ENCODE measurements around the gene CCDC148. TPM values are rescaled to one million over a fixed set of nuclear protein-coding genes. Genes with fewer than 3 reads are reported as not detected.

Gene CCDC148
- total and polyA plus RNA-seq, 5 donors from 2014 or later, result not detected

- peak in 2 of 3 donors; percentile 11 for DNase-seq
- H3K27ac ChIP-seq (ENCODE audit: insufficient read depth, low read length, poor library complexity, severe bottlenecking), result no peak overlapping the region
- H3K4me3 ChIP-seq (ENCODE audit: low read depth, low read length), result no peak overlapping the region
These were observed 265.3 kb downstream of the CCDC148 start for GRCh38 chr2:158191076-158191895.

GRCh38 chr2:158189526-158189925 lies 267.0 kb downstream of the CCDC148 start:
- Histone ChIP-seq H3K36me3 (ENCODE audit: control insufficient read depth, insufficient read depth, low read length) (no peaks in the 10 kb centered on the region), H3K9me3 (ENCODE audit: control insufficient read depth in 2 of 2, low read length in 2 of 2) (no peaks in the 10 kb centered on the region), H3K4me3 (ENCODE audit: low read depth, low read length) (no peak overlapping the region), H3K27me3 (ENCODE audit: control insufficient read depth, insufficient read depth, low read length) (peaks cover 1% of the 10 kb centered on the region), H3K4me1 (ENCODE audit: control insufficient read depth, insufficient read depth, low read length, poor library complexity, severe bottlenecking) (no peaks in the 10 kb centered on the region), H3K27ac (ENCODE audit: insufficient read depth, low read length, poor library complexity, severe bottlenecking) (no peak overlapping the region)
- Mint-ChIP-seq H3K4me3 (no peak overlapping the region), H3K27ac (no peak overlapping the region), H3K36me3 (no peaks in the 10 kb centered on the region), H3K27me3 (peaks cover 9% of the 10 kb centered on the region), H3K4me1 (peaks cover 0 to 25% (median 7%) of the 10 kb centered on the region in 4 donors), H3K9me3 (no peaks in the 10 kb centered on the region)
- ATAC-seq (ENCODE audit: low read depth in 2 of 2) (no peak), DNase-seq (no peak)

More at GRCh38 chr2:158191076-158191895, 265.3 kb downstream of the CCDC148 start:
- Mint-ChIP-seq H3K4me1 (peaks cover 0 to 25% (median 7%) of the 10 kb centered on the region in 4 donors), H3K27me3 (peaks cover 15% of the 10 kb centered on the region), H3K36me3 (no peaks in the 10 kb centered on the region), H3K4me3 (peak overlapping the region in 2 of 4 donors; percentile 42 to 61), H3K27ac (peak overlapping the region in 1 of 3 donors; percentile 10), H3K9me3 (no peaks in the 10 kb centered on the region)
- peak; percentile 52 to 53 for ATAC-seq (ENCODE audit: low read depth in 2 of 2)
- Histone ChIP-seq H3K9me3 (ENCODE audit: control insufficient read depth in 2 of 2, low read length in 2 of 2) (no peaks in the 10 kb centered on the region), H3K27me3 (ENCODE audit: control insufficient read depth, insufficient read depth, low read length) (peaks cover 4% of the 10 kb centered on the region), H3K36me3 (ENCODE audit: control insufficient read depth, insufficient read depth, low read length) (no peaks in the 10 kb centered on the region), H3K4me1 (ENCODE audit: control insufficient read depth, insufficient read depth, low read length, poor library complexity, severe bottlenecking) (no peaks in the 10 kb centered on the region)

- H3K27ac Mint-ChIP-seq, result no peak overlapping the region
- H3K4me1 ChIP-seq (ENCODE audit: control insufficient read depth, insufficient read depth, low read length, poor library complexity, severe bottlenecking), result no peaks in the 10 kb centered on the region
- H3K27ac ChIP-seq (ENCODE audit: insufficient read depth, low read length, poor library complexity, severe bottlenecking), result no peak overlapping the region
- H3K36me3 Mint-ChIP-seq, result no peaks in the 10 kb centered on the region
- peaks cover 0 to 25% (median 7%) of the 10 kb centered on the region in 4 donors for H3K4me1 Mint-ChIP-seq
- no peak overlapping the region for H3K4me3 ChIP-seq (ENCODE audit: low read depth, low read length)
- DNase-seq (no peak), ATAC-seq (ENCODE audit: low read depth in 2 of 2) (no peak)
- H3K27me3 Mint-ChIP-seq, result peaks cover 5% of the 10 kb centered on the region
- H3K36me3 ChIP-seq (ENCODE audit: control insufficient read depth, insufficient read depth, low read length), result no peaks in the 10 kb centered on the region
- H3K9me3 Mint-ChIP-seq, result no peaks in the 10 kb centered on the region
- H3K27me3 ChIP-seq (ENCODE audit: control insufficient read depth, insufficient read depth, low read length), result no peaks in the 10 kb centered on the region
- H3K9me3 ChIP-seq (ENCODE audit: control insufficient read depth in 2 of 2, low read length in 2 of 2), result no peaks in the 10 kb centered on the region
- no peak overlapping the region for H3K4me3 Mint-ChIP-seq
These were observed 268.6 kb downstream of the CCDC148 start for GRCh38 chr2:158187908-158188307.

GRCh38 chr2:158184556-158185343 lies 271.8 kb downstream of the CCDC148 start:
- ATAC-seq (ENCODE audit: low read depth in 2 of 2) (no peak), DNase-seq (no peak)
- Mint-ChIP-seq H3K4me1 (peaks cover 0 to 4% (median 2%) of the 10 kb centered on the region in 4 donors), H3K4me3 (no peak overlapping the region), H3K27ac (no peak overlapping the region), H3K36me3 (no peaks in the 10 kb centered on the region), H3K9me3 (no peaks in the 10 kb centered on the region), H3K27me3 (peaks cover 18% of the 10 kb centered on the region)
- Histone ChIP-seq H3K4me1 (ENCODE audit: control insufficient read depth, insufficient read depth, low read length, poor library complexity, severe bottlenecking) (no peaks in the 10 kb centered on the region), H3K36me3 (ENCODE audit: control insufficient read depth, insufficient read depth, low read length) (no peaks in the 10 kb centered on the region), H3K27ac (ENCODE audit: insufficient read depth, low read length, poor library complexity, severe bottlenecking) (no peak overlapping the region), H3K4me3 (ENCODE audit: low read depth, low read length) (no peak overlapping the region), H3K9me3 (ENCODE audit: control insufficient read depth in 2 of 2, low read length in 2 of 2) (no peaks in the 10 kb centered on the region), H3K27me3 (ENCODE audit: control insufficient read depth, insufficient read depth, low read length) (no peaks in the 10 kb centered on the region)

GRCh38 chr2:158184001-158184400 lies 272.6 kb downstream of the CCDC148 start:
- DNase-seq, result no peak
- no peaks in the 10 kb centered on the region for H3K36me3 ChIP-seq (ENCODE audit: control insufficient read depth, insufficient read depth, low read length)
- Mint-ChIP-seq H3K36me3 (no peaks in the 10 kb centered on the region), H3K4me3 (no peak overlapping the region), H3K9me3 (no peaks in the 10 kb centered on the region), H3K27ac (no peak overlapping the region), H3K27me3 (peaks cover 18% of the 10 kb centered on the region), H3K4me1 (no peaks in the 10 kb centered on the region)
- no peaks in the 10 kb centered on the region for H3K9me3 ChIP-seq (ENCODE audit: control insufficient read depth in 2 of 2, low read length in 2 of 2)
- H3K4me1 ChIP-seq (ENCODE audit: control insufficient read depth, insufficient read depth, low read length, poor library complexity, severe bottlenecking), result no peaks in the 10 kb centered on the region
- no peak for ATAC-seq (ENCODE audit: low read depth in 2 of 2)
- no peak overlapping the region for H3K4me3 ChIP-seq (ENCODE audit: low read depth, low read length)
- H3K27ac ChIP-seq (ENCODE audit: insufficient read depth, low read length, poor library complexity, severe bottlenecking), result no peak overlapping the region
- H3K27me3 ChIP-seq (ENCODE audit: control insufficient read depth, insufficient read depth, low read length), result no peaks in the 10 kb centered on the region

DNA sequence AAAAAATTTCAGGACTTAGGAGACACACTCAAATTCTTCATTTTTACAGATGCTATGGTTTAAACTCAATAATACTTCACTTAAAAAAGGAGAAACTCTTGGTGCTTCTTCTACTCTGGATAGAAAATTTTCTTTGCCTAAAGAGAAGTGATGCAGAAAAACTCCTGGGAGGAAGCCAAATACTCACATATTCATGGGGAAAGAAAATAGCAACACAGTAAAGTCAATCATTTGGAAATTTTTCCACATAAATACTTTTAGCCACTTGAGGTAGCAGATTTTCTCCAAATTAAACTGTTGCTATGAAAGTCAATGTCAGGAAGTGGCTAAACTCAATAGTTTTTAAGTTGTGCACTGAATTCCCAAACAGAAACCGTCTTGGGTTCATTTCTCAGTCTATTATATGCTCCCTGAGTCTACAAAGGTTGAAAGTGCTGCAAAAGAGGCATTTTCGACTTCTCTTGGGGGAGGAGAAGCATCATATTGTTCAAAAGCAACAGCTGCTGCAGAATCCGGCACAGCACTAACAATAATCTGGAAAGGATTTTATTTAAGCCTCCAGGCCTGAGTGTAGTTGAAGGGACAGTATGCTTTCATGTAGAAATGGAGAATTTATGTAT lies 273.8 kb downstream of the CCDC148 start:
- H3K9me3 Mint-ChIP-seq, result no peaks in the 10 kb centered on the region
- ATAC-seq (ENCODE audit: low read depth in 2 of 2), result no peak
- no peak overlapping the region for H3K4me3 Mint-ChIP-seq
- Histone ChIP-seq H3K36me3 (ENCODE audit: control insufficient read depth, insufficient read depth, low read length) (no peaks in the 10 kb centered on the region), H3K4me1 (ENCODE audit: control insufficient read depth, insufficient read depth, low read length, poor library complexity, severe bottlenecking) (no peaks in the 10 kb centered on the region), H3K27ac (ENCODE audit: insufficient read depth, low read length, poor library complexity, severe bottlenecking) (no peak overlapping the region), H3K27me3 (ENCODE audit: control insufficient read depth, insufficient read depth, low read length) (no peaks in the 10 kb centered on the region), H3K4me3 (ENCODE audit: low read depth, low read length) (no peak overlapping the region), H3K9me3 (ENCODE audit: control insufficient read depth in 2 of 2, low read length in 2 of 2) (no peaks in the 10 kb centered on the region)
- peaks cover 27% of the 10 kb centered on the region for H3K27me3 Mint-ChIP-seq
- no peak overlapping the region for H3K27ac Mint-ChIP-seq
- no peaks in the 10 kb centered on the region for H3K36me3 Mint-ChIP-seq
- H3K4me1 Mint-ChIP-seq, result no peaks in the 10 kb centered on the region
- DNase-seq, result no peak

GRCh38 chr2:158181171-158181570 lies 275.4 kb downstream of the CCDC148 start:
- Histone ChIP-seq H3K9me3 (ENCODE audit: control insufficient read depth in 2 of 2, low read length in 2 of 2) (no peaks in the 10 kb centered on the region), H3K36me3 (ENCODE audit: control insufficient read depth, insufficient read depth, low read length) (no peaks in the 10 kb centered on the region), H3K4me3 (ENCODE audit: low read depth, low read length) (no peak overlapping the region), H3K4me1 (ENCODE audit: control insufficient read depth, insufficient read depth, low read length, poor library complexity, severe bottlenecking) (no peaks in the 10 kb centered on the region), H3K27ac (ENCODE audit: insufficient read depth, low read length, poor library complexity, severe bottlenecking) (no peak overlapping the region), H3K27me3 (ENCODE audit: control insufficient read depth, insufficient read depth, low read length) (no peaks in the 10 kb centered on the region)
- Mint-ChIP-seq H3K36me3 (no peaks in the 10 kb centered on the region), H3K27ac (no peak overlapping the region), H3K4me1 (no peaks in the 10 kb centered on the region), H3K9me3 (no peaks in the 10 kb centered on the region), H3K4me3 (no peak overlapping the region), H3K27me3 (peaks cover 27% of the 10 kb centered on the region)
- ATAC-seq (ENCODE audit: low read depth in 2 of 2), result no peak
- no peak for DNase-seq

All from CD4-positive, CD25-positive, alpha-beta regulatory T cell (primary cell).